HuH-7 (cell line): ENCODE results near the gene CALHM6.

Source experiments
- DNase-seq: peaks from one replicate; pipeline ENCODE4 v3.0.0; 2011; ENCODE audit warnings: low spot score

Gene CALHM6

DNA sequence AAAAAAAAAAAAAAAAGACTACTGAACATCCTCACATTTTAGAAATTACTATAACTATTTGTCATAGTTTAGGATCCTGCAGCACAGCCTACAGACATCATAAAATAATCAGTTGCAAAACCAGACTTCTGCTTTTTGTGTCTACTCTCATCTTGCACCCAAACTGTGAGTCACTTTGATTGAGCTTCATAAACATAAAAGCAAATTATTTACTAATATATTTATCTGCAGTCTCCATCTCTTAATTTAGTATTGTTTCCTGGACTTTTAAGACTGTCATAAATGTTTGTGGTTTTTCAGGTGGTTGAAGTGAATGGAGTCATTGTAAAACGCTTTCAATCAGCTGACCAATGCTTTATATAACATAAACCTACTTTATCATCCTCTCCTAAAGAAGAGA, 14.8 kb upstream of the CALHM6 start:
- DNase-seq, result no peak

DNA sequence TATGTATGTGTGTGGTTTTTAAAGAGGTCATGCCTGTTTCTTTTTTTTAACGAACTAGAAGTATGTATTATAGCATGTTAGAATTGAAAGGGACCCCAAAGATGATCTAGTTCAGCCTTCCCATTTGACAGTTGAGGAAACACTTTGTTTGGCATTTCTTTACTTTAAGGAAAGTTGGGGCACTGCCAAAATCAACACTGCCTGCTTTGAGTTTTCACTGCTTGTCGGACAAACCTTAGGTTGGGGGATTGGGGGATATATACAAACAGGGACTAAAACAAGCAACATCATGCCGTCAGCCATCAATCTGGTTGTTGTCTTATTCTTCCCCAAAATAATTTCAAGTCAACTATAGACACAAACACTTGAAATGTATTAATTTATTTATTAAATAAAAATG, 14.1 kb upstream of the CALHM6 start:
- DNase-seq, result no peak

DNA sequence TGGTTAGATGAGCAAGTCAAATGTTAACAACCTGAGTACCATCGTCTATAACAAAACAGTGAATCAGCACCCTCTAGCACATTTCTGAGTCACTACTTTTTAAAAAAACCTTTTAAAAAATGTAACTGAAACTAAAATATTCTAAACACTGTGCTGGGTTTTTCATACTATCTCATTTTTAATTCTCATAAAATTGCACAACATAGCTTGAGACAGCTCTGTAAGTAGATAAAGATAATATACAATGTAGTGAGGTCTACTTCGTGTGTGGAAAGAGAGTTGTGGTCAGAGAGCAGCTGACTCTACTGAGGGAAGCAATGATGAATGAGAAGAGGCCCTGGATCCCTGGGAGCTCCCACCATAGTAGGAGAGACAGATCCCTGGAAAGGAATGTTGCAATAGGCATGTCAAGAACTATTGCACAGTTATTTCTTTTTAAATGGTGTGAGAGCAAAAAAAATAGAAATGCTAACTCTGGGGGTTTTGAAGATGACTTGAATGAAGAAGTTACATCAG, 13.6 kb upstream of the CALHM6 start:
- peak; percentile 59 for DNase-seq

DNA sequence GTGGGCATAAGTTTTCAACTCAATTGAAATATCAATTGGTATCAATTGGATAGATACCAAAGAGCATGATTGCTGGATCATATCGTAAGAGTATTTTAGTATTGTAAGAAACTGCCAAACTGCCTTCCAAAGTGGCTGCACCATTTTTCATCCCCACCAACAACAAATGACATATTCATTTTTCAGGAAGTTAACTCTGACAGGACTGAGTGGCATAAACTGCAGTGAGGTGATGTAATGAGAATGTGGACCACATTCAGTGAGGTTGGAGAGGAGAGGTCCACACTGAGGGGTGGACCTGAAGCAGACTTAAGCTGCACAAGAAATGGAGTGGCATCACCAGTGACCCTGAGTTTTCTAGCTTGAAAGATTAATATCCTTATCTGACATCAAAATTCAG, 11.6 kb upstream of the CALHM6 start:
- DNase-seq, result no peak

GRCh38 chr6:116450185-116450710, 10.9 kb upstream of the CALHM6 start:
- no peak for DNase-seq

GRCh38 chr6:116450769-116451740, 10.1 kb upstream of the CALHM6 start:
- no peak for DNase-seq

DNA sequence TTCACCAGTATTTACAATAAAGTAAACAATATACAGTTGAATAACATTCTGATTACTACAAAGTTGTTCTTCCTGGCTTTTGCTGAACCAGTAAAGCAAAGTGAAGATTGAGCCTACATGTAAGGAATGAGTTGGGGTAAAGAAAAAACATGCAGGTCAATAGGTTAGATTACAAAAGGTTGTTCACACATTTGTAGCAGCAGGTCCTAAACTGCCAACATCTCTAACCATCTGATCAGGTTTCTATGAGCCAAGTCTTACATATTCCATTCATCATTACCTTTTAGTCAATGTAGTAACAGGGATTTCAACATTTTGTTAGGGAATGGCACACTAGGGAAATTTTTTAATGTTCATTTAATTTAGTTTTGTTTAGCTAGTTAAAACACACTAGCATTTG, 9.3 kb upstream of the CALHM6 start:
- no peak for DNase-seq

GRCh38 chr6:116452531-116452930, 8.6 kb upstream of the CALHM6 start:
- no peak for DNase-seq

DNA sequence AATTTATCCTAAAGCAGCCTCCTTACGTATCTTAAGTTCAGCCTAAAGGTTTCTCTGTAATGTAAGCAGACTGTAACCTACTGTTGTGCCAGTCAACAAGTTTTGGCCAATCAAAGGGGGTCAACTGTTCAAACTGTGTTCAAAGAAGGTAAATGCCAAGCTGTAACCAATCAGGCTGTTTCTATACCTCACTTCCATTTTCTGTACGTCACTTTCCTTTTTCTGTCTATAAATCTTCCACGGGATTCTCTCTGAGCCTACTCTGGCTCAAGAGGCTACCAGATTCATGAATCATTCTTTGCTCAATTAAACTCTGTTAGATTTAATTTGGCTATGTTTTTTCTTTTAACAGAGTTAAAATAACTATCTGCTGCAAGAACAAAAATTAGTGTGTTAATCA, 5.1 kb upstream of the CALHM6 start:
- no peak for DNase-seq

DNA sequence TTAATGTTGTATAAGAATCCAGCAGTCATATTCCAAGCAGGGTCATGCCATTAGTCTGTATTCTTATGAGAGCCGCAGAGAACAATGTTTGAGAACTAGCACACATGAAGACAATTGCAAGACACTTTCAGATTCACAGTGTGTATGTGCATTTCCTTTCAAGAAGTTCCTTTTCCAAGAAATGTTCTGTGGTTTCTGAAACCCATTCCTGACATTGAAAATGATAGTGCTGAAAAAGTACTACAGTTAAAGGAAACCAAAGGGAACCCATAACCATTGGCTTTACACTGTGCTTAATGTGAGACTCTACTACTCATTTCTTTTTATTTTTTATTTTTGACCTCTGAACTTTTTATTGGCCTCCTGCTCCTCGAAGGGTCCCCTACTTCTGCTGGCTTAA, 4.2 kb upstream of the CALHM6 start:
- no peak for DNase-seq

DNA sequence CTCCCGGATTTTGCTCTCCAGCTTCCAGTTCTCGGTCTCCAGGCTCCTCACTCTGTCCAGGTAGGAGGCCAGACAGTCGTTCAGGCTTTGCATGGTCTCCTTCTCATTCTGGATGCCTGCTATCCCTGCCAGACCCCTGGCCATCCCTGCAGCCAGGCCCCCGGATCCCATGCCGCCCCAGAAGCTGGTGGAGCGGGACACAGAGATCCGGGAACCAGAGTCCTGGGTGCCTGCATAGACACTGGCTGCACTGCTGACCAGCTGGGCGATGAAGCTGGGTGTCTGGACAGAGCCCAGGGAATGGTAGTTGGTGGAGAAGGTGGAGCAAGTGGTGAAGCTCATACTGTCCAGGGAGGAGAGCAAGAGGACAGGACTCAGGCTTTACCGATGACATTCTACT, 2.9 kb upstream of the CALHM6 start:
- no peak for DNase-seq

DNA sequence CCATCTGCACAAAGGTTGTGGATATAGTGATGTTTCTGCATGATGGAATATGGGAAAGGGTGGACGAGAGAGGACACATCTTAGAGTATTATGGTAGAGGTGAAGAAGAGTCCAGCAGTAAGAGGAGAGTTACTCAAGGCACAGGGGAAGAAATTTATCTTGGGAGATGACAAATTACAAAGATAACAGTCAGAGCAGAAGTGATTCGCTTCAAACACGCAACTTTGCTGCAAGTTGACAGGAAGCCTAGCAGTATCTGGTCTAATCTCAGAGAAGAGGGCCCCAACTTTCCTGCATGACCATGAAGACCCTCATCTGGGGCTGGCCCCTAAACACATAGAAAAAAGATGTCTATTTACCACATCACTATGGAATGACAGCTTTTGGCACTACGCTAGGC, 1.2 kb upstream of the CALHM6 start:
- no peak for DNase-seq

GRCh38 chr6:116461932-116462885, 1.0 kb downstream of the CALHM6 start:
- DNase-seq, result no peak

GRCh38 chr6:116463301-116463700, 2.1 kb downstream of the CALHM6 start:
- no peak for DNase-seq

DNA sequence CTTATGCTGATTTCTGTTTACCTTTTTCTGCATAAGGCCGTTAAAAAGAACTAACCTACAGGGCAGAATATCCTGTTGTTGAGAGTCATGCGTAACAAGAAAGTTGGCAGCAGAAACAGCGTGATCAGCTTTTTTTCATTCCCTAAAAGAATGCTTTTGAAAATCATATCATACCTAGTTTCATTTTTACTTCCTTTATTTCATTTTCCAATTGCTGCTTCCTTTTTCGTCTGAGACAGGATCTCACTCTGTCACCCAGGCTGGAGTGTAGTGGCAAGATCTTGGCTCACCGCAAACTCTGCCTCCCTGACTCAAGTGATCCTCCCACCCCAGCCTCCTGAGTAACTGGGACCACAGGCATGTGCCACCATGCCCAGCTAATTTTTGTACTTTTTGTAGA, 4.1 kb downstream of the CALHM6 start:
- no peak for DNase-seq

GRCh38 chr6:116467096-116467495, 5.9 kb downstream of the CALHM6 start:
- DNase-seq, result no peak

GRCh38 chr6:116467514-116467913, 6.3 kb downstream of the CALHM6 start:
- DNase-seq, result no peak

DNA sequence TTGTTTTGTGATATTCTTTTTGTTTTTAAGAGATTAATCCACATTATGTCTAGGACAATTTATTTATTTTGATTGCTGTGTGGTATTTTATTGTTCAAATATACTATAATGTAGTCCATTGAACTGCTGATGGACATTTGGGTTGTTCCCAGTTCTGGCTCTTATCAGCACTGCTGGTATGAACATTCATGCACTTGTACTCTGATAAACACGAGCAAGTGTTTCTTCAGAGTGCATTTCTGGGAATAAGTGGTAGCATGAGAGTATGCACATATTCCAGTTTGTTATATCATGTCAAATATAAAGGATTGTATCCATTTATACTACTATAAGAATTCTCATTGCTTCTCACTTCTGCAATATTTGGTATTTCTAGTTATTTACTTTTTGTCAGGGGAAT, 7.1 kb downstream of the CALHM6 start:
- DNase-seq, result no peak

DNA sequence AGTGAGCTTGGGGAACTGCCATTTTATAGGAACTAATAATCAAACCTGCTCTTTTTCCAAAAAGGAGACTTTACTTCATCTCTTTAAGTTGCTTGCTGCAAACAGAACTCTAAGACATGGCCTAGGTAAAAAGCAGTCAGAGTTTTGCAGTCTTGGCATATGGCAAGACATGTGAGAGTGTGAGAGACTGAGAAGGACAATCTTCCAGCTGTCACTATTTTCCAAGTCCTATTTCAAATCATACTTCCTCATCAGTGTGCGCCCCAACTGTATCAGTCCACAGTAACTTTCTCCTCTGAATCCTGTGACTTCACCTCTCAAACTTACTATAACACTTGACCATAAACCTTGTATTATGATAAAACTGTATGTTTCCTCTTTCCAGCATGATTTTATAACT, 10.4 kb downstream of the CALHM6 start:
- DNase-seq, result no peak

GRCh38 chr6:116472706-116473105, 11.5 kb downstream of the CALHM6 start:
- DNase-seq, result no peak

GRCh38 chr6:116475141-116475540, 14.0 kb downstream of the CALHM6 start:
- no peak for DNase-seq

GRCh38 chr6:116476002-116476678, 15.0 kb downstream of the CALHM6 start:
- peak; percentile 45 for DNase-seq
